SK-N-SH treated with all-trans-retinoic acid at 6 μM for 48 hours (cell line): ENCODE data around the gene PPARGC1A.

Experiments
- ATAC-seq: fragments of 200-7000 bp; cut with Tn5 transposase; 3 replicates; pipeline ENCODE4 v1.9.1; 2020; ENCODE audit warnings: mild to moderate bottlenecking, moderate library complexity
- ARNTL ChIP-seq: fragments of 450-650 bp; formaldehyde crosslinking; IDR thresholded peaks from 2 replicates; pipeline ENCODE4 v1.5.0; 2020; ENCODE audit warnings: low read depth, mild to moderate bottlenecking, moderate library complexity, borderline replicate concordance
- BACH2 ChIP-seq: fragments of 250-450 bp; sonication (Bioruptor Pico); IDR thresholded peaks from 2 replicates; pipeline ENCODE4 v1.9.0; 2021; ENCODE audit warnings: mild to moderate bottlenecking, borderline replicate concordance
- CSDC2 ChIP-seq: fragments of 250-450 bp; sonication (Bioruptor Pico); IDR thresholded peaks from 2 replicates; pipeline ENCODE4 v1.5.0; 2020; ENCODE audit warnings: mild to moderate bottlenecking, moderate library complexity
- CSRNP3 ChIP-seq: fragments of 250-450 bp; sonication (Bioruptor Pico); IDR thresholded peaks from 2 replicates; pipeline ENCODE4 v1.5.1; 2021; ENCODE audit warnings: mild to moderate bottlenecking, moderate library complexity
- ESRRG ChIP-seq: fragments of 250-450 bp; sonication (Bioruptor Pico); IDR thresholded peaks from 2 replicates; pipeline ENCODE4 v1.6.1; 2021; ENCODE audit warnings: mild to moderate bottlenecking
- GLIS3 ChIP-seq: fragments of 250-450 bp; sonication (Bioruptor Pico); IDR thresholded peaks from 2 replicates; pipeline ENCODE4 v1.5.0; 2020; ENCODE audit warnings: mild to moderate bottlenecking, moderate library complexity
- ISL1 ChIP-seq: fragments of 250-450 bp; sonication (Bioruptor Pico); IDR thresholded peaks from 2 replicates; pipeline ENCODE4 v2.1.2; 2022; ENCODE audit warnings: mild to moderate bottlenecking, moderate library complexity
- OSR1 ChIP-seq: fragments of 250-450 bp; sonication (Bioruptor Pico); IDR thresholded peaks from 2 replicates; pipeline ENCODE4 v1.8.0; 2022; ENCODE audit warnings: moderate library complexity, mild to moderate bottlenecking, inconsistent platforms
- PATZ1 ChIP-seq: fragments of 250-450 bp; sonication (Bioruptor Pico); IDR thresholded peaks from 2 replicates; pipeline ENCODE4 v1.8.0; 2020; ENCODE audit warnings: mild to moderate bottlenecking, moderate library complexity, borderline replicate concordance
- PPARA ChIP-seq: fragments of 250-450 bp; sonication (Bioruptor Pico); IDR thresholded peaks from 2 replicates; pipeline ENCODE4 v1.5.0; 2020; ENCODE audit warnings: mild to moderate bottlenecking, borderline replicate concordance
- RARB ChIP-seq: fragments of 250-450 bp; sonication (Bioruptor Pico); IDR thresholded peaks from 2 replicates; pipeline ENCODE4 v1.8.0; 2021; ENCODE audit warnings: mild to moderate bottlenecking, moderate library complexity
- SNAI2 ChIP-seq: fragments of 250-450 bp; sonication (Bioruptor Pico); IDR thresholded peaks from 2 replicates; pipeline ENCODE4 v1.5.0; 2020; ENCODE audit warnings: mild to moderate bottlenecking, moderate library complexity
- TCF4 ChIP-seq: fragments of 250-450 bp; sonication (Bioruptor Pico); IDR thresholded peaks from 2 replicates; pipeline ENCODE4 v1.8.0; 2021; ENCODE audit warnings: mild to moderate bottlenecking, moderate library complexity, borderline replicate concordance
- TOX ChIP-seq: fragments of 250-450 bp; sonication (Bioruptor Pico); IDR thresholded peaks from 2 replicates; pipeline ENCODE4 v1.8.0; 2021; ENCODE audit warnings: mild to moderate bottlenecking, moderate library complexity, borderline replicate concordance
- ZC3H10 ChIP-seq: fragments of 250-450 bp; sonication (Bioruptor Pico); IDR thresholded peaks from 2 replicates; pipeline ENCODE4 v1.5.1; 2021; ENCODE audit warnings: mild to moderate bottlenecking, moderate library complexity
- ZFP3 ChIP-seq: fragments of 250-450 bp; sonication (Bioruptor Pico); IDR thresholded peaks from 2 replicates; pipeline ENCODE4 v1.5.0; 2020; ENCODE audit warnings: mild to moderate bottlenecking, moderate library complexity
- ZFP30 ChIP-seq: fragments of 450-650 bp; formaldehyde crosslinking; IDR thresholded peaks from 2 replicates; pipeline ENCODE4 v1.5.0; 2022; ENCODE audit warnings: mild to moderate bottlenecking, moderate library complexity
- ZNF565 ChIP-seq: fragments of 450-650 bp; formaldehyde crosslinking; conservative IDR thresholded peaks from 2 replicates; pipeline ENCODE4 v1.5.0; 2020; ENCODE audit warnings: low read depth, mild to moderate bottlenecking, moderate library complexity
- ZNF70 ChIP-seq: fragments of 450-650 bp; formaldehyde crosslinking; IDR thresholded peaks from 2 replicates; pipeline ENCODE4 v1.5.0; 2020; ENCODE audit warnings: mild to moderate bottlenecking, moderate library complexity
- ZNF8 ChIP-seq: fragments of 450-650 bp; formaldehyde crosslinking; IDR thresholded peaks from 2 replicates; pipeline ENCODE4 v1.5.0; 2020; ENCODE audit warnings: mild to moderate bottlenecking, moderate library complexity
- TF ChIP-seq, protein P1 (sequence below): fragments of 250-450 bp; sonication (Bioruptor Pico); IDR thresholded peaks from 2 replicates; pipeline ENCODE4 v1.5.1; 2020; ENCODE audit warnings: low read depth, mild to moderate bottlenecking, moderate library complexity
- TF ChIP-seq, protein P2 (sequence below): fragments of 250-450 bp; sonication (Bioruptor Pico); IDR thresholded peaks from 2 replicates; pipeline ENCODE4 v1.5.0; 2020; ENCODE audit warnings: mild to moderate bottlenecking, moderate library complexity
- TF ChIP-seq, protein P3 (sequence below): fragments of 250-450 bp; sonication (Bioruptor Pico); IDR thresholded peaks from 2 replicates; pipeline ENCODE4 v1.8.0; 2021; ENCODE audit warnings: low read depth, mild to moderate bottlenecking, moderate library complexity, borderline replicate concordance

Gene PPARGC1A

DNA sequence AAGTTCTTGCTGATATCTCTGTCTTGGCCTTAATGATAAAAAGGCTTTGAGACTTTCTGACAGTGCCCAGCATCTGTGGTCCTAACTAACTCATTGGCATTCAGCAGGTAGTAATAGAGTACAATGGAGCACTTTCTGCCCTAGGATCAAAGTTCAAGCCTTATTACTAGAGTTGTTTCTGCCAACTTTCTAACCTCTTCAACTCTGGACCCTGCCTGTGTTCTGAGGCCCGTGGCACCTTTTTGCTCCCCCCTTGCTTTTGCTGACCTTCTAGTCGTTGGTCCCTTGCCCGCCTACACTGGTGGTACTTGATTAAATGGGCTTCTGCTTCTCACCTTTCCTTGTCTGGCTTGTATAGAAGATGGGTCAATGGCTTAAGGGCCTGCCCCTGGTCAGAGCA lies 126.3 kb downstream of the PPARGC1A start:
- ATAC-seq: no peak
- TF ChIP-seq PPARA (CRISPR knock-in tag) (no peak), TOX (no peak), GLIS3 (CRISPR knock-in tag) (no peak), ZNF8 (CRISPR knock-in tag) (no peak), PATZ1 (CRISPR knock-in tag) (no peak), ISL1 (CRISPR knock-in tag) (no peak), ZFP30 (no peak), ZNF565 (CRISPR knock-in tag) (no peak), ESRRG (CRISPR knock-in tag) (no peak), ZC3H10 (no peak), RARB (CRISPR knock-in tag) (no peak), ZNF70 (no peak), TCF4 (CRISPR knock-in tag) (no peak), ZFP3 (no peak), BACH2 (CRISPR knock-in tag) (no peak)
- TF ChIP-seq, protein P1, sequence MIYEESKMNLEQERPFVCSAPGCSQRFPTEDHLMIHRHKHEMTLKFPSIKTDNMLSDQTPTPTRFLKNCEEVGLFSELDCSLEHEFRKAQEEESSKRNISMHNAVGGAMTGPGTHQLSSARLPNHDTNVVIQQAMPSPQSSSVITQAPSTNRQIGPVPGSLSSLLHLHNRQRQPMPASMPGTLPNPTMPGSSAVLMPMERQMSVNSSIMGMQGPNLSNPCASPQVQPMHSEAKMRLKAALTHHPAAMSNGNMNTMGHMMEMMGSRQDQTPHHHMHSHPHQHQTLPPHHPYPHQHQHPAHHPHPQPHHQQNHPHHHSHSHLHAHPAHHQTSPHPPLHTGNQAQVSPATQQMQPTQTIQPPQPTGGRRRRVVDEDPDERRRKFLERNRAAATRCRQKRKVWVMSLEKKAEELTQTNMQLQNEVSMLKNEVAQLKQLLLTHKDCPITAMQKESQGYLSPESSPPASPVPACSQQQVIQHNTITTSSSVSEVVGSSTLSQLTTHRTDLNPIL (CRISPR knock-in tag): no peak
- TF ChIP-seq, protein P2, sequence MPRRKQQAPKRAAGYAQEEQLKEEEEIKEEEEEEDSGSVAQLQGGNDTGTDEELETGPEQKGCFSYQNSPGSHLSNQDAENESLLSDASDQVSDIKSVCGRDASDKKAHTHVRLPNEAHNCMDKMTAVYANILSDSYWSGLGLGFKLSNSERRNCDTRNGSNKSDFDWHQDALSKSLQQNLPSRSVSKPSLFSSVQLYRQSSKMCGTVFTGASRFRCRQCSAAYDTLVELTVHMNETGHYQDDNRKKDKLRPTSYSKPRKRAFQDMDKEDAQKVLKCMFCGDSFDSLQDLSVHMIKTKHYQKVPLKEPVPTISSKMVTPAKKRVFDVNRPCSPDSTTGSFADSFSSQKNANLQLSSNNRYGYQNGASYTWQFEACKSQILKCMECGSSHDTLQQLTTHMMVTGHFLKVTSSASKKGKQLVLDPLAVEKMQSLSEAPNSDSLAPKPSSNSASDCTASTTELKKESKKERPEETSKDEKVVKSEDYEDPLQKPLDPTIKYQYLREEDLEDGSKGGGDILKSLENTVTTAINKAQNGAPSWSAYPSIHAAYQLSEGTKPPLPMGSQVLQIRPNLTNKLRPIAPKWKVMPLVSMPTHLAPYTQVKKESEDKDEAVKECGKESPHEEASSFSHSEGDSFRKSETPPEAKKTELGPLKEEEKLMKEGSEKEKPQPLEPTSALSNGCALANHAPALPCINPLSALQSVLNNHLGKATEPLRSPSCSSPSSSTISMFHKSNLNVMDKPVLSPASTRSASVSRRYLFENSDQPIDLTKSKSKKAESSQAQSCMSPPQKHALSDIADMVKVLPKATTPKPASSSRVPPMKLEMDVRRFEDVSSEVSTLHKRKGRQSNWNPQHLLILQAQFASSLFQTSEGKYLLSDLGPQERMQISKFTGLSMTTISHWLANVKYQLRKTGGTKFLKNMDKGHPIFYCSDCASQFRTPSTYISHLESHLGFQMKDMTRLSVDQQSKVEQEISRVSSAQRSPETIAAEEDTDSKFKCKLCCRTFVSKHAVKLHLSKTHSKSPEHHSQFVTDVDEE (CRISPR knock-in tag): no peak

DNA sequence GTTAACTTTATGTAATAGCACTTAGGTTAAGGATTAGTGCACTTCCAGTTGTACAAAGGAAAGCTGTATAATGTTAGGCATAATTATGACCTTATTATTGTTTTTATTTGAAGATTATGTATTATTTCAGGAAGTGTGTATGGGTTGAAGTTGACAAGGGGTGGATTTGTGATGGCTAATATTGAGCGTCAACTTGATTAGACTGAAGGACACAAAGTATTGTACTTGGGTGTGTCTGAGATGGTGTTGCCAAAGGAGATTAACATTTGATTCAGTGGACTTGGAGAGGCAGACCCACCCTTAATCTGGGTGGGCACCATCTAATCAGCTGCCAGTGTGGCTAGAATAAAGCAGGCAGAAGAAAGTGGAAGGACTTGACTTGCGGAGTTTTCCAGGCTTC lies 127.3 kb downstream of the PPARGC1A start:
- TF ChIP-seq CSRNP3 (CRISPR knock-in tag): no peak
- TF ChIP-seq ESRRG (CRISPR knock-in tag): no peak
- no peak for TF ChIP-seq ZNF70
- TF ChIP-seq ZNF565 (CRISPR knock-in tag): no peak
- TF ChIP-seq PPARA (CRISPR knock-in tag): no peak
- TF ChIP-seq SNAI2: no peak
- no peak for TF ChIP-seq ARNTL (CRISPR knock-in tag)
- no peak for TF ChIP-seq BACH2 (CRISPR knock-in tag)
- no peak for TF ChIP-seq ZFP30
- TF ChIP-seq ZFP3: no peak
- TF ChIP-seq PATZ1 (CRISPR knock-in tag): no peak
- TF ChIP-seq, protein P3, sequence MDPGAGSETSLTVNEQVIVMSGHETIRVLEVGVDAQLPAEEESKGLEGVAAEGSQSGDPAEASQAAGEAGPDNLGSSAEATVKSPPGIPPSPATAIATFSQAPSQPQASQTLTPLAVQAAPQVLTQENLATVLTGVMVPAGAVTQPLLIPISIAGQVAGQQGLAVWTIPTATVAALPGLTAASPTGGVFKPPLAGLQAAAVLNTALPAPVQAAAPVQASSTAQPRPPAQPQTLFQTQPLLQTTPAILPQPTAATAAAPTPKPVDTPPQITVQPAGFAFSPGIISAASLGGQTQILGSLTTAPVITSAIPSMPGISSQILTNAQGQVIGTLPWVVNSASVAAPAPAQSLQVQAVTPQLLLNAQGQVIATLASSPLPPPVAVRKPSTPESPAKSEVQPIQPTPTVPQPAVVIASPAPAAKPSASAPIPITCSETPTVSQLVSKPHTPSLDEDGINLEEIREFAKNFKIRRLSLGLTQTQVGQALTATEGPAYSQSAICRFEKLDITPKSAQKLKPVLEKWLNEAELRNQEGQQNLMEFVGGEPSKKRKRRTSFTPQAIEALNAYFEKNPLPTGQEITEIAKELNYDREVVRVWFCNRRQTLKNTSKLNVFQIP (CRISPR knock-in tag): no peak
- TF ChIP-seq CSDC2 (CRISPR knock-in tag): no peak
- TF ChIP-seq TOX: no peak
- TF ChIP-seq ISL1 (CRISPR knock-in tag): no peak
- TF ChIP-seq OSR1: no peak
- TF ChIP-seq GLIS3 (CRISPR knock-in tag): no peak
- no peak for ATAC-seq
